NOMO-1 treated with DMSO at 0.1 percent for 48 hours (cell line): Measurements from ENCODE around the gene CNNM1.

Source experiments
- DNase-seq: peaks from one replicate; lab custom pipeline; 2025; ENCODE audit not compliant: unreplicated experiment; lab: John Stamatoyannopoulos, UW

The CNNM1 gene

DNA sequence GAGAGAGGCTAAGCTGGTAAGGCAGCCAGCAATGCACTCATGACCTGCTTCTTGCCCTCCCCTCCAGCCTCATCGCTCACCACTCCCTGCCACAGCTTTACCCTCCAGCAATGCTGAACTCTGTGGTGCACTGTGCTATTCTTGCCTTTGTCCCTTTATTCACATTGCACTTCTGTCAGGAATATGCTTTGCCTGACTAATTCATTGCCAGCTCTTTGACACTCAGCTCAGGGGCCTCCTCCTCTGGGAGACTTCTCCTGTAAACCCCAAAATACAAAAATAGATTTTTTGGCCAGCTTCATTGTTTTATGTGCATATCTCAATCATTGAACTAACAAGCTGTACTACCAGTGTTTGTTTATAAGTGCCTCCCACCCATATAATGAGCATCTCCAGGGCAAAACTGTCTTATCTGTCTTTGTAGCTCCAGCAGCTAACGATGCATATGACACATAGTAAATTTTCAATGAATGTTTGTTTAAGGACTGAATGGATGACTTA lies 8.2 kb downstream of the CNNM1 start:
- no peak for DNase-seq

DNA sequence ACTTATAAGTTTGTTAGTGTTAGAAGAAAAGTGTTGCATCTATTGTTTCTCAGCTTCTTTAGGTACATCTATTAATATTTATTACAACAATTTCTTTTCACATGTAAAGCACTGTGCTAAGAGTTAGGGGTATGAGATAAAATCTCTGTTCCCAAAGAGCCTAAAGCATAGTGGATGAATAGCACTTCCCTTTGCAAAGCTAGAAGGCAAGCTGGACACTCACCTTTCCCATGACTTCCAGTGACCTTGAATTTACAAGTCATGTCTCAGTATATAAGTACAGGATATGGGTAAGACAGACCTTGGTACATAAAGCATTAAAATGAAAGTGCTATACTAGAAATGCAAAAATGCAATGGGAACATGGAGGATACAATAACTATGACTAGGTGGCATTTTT lies 8.7 kb downstream of the CNNM1 start:
- DNase-seq: no peak

DNA sequence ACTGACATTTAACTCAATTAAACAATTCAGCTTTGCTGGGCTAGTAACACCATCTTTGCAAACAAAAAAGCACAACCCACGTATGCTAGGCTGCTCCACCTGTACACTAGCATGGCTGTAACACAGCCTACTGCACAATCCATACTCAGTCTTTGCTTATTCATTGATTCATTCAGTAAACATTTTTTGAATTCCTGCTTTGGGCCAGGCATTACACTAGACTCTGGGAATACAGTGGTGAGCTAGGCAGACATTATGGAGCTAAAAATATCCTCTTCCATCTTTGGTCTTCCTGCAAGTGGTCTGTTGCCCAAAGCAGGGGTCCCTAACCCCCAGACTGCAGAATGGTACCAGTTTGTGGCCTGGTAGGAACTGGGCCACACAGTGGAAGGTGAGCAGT lies 9.9 kb downstream of the CNNM1 start:
- DNase-seq: no peak

DNA sequence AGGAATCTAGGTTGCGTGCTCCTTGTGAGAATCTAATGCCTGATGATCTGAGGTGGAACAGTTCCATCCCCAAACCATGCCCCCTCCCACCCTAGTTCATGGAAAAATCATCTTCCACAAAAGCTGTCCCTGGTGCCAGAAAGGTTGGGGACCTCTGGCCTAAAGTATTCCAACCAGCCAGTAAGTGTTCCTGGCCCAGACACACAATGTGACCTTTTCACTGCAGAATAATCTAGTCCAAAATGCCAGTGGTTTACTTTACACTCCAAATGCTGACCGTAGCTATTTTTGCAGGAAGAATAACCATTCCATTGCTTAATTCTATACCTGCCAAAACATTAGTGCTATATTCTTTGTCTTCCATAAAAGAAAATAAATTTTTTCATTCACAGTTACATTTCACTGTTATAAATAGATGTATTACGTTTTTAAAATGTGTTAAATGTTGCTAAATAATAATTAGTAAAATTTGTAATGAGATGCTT lies 10.4 kb downstream of the CNNM1 start:
- DNase-seq: no peak

DNA sequence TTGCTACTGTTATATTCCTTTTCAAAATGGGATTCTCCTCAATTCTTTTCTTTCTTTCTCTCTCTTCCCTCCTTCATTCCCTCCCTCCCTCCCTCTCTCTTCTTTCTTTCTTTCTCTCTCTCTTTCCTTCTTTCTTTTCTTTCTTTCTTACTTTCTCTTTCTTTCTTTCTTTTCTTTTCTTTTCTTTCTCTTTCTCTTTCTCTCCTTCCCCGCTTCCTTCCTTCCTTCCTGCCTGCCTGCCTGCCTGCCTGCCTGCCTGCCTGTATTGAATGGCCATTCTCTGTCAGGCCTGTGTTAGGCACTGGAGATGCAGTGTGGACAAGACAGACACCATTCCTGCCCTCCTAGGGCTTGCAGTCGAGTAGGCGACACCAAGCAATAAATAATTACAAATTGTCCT lies 11.5 kb downstream of the CNNM1 start:
- no peak for DNase-seq

DNA sequence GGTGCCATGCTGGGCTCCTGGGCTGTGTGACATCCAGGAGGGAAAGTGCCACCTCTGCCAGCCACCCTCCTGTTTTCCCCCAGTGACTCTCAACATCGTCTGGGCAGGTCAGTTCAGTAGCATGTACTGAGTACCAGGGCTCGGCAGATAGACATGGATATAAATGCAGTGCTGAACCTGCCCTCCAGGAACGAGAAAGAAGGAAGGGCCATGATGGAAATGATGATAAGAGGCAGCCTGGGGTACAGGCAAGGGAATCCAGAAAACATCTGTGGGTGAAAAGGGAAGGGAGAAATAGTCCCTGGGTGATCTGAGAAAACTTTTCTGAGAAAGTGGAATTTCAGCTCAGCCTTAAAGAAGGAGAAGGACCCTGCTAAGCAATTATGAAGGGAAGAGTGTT lies 12.1 kb downstream of the CNNM1 start:
- DNase-seq: no peak

DNA sequence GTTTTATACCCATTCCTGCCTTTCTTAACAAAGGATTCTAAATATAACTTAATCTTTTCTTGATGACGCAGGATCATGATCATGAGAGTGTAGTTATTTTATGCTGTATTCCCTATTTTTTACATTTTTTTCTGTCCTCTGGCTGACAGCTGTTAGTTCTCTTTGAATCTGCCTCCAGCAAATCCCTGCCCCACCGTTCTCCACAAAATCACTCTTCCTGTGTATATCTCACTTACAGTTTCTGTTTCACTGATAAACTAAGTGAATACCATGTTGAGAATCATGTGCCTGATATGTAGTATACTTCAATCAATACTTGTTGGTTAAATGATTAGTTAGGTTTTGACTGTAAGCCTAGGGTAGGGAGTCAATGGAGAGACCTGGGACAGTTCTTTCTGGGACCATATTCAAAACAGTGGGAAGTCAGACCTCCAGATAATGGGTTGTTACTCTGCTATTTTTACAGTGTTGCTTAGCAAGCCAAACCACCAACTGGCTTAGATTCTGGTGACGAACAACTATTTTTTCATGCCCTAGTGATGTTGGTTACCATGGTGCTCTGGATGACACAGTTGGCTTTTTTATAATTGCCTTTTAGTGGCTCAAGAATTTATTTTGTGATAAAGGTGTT lies 12.8 kb downstream of the CNNM1 start:
- DNase-seq: no peak

DNA sequence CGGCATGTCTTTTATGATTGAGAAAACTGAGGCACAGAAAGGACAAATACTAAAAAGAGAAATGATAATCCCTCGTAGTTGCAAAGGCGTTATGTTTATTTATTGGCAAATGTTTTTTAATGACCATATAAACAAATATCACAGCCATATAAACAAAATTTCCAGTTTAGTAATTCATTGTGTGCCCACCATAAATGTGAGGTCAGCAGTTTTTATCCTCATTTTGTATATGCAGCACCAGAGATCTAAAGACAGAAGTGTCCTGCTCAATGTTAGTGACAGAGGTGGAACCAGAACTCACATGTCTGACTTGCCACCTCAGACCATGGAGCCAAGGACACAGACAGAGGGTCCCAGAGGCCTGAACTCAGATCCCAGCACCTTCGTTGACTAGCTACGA lies 14.1 kb downstream of the CNNM1 start:
- no peak for DNase-seq

DNA sequence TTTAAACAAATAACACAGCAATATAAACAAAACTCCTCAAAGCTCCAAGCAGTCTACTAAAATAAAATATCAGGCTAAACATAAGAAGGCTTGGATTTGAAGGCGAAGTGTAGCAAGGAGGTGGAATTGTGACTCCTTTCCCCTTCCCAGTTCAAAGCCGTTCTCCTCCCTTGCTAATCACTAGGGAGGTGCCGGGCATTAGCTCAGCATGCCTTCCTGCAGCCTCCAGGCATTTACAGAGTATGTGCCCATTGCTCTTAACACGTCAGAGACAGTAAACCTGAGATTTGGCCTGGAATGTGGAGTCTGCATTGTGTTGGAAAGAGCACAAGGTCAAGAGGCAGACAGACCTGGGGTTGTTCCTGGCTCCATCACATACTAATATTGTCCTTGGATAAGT lies 15.6 kb downstream of the CNNM1 start:
- DNase-seq: no peak

DNA sequence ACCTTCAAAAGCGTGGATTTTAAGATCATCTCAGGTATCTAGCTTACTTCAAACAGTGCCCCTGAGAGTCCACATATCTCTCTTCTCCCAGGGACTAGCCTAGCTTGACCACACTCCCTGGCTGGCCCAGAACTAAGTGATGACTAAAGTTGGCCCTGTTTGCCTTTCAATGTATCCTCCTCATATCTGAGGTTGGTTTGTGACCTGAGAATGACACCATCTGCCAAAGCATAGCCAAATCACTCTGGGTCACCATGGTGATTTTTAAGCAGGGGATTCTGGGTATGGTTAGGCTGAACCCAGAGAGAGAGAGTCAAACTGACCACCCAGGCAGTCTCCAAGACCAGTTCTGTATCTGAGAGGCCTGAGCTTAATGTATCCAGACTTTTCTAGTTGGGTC lies 16.2 kb downstream of the CNNM1 start:
- no peak for DNase-seq

DNA sequence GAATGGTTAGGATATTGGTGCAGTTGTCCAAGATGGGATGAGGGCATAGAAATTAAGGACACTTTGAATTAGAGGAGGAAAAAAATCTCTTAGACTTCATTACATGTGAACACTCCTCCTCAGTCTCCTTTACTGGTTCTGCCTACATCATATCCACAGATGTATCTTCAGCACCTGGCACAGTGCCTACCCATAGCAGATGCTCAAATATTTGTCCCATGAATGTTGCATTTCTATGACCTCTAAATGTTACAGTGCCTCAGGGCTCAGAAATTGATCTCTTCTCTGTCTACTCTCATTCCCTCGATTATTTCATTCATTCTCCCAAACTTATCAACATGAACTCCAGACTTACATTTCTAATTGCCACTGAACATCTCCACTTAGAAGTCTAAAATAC lies 17.1 kb downstream of the CNNM1 start:
- no peak for DNase-seq

DNA sequence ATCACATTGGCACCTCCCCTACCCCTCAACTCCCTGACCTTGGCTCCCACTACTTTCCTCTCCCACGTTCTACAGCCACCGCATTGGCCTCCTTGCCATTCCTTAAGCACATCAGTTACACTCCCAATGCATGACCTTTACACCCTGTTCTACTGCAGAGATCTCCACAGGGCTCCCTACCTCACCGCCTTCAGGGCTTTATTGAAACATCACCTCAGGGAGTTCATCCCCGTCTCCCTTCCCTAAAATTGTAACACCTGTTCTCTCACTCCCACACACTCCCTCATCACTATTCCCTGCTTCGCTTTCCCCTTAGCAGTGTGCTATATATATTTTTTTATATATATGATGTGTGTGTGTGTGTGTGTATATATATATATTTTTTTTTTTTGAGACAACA lies 18.5 kb downstream of the CNNM1 start:
- DNase-seq: no peak

DNA sequence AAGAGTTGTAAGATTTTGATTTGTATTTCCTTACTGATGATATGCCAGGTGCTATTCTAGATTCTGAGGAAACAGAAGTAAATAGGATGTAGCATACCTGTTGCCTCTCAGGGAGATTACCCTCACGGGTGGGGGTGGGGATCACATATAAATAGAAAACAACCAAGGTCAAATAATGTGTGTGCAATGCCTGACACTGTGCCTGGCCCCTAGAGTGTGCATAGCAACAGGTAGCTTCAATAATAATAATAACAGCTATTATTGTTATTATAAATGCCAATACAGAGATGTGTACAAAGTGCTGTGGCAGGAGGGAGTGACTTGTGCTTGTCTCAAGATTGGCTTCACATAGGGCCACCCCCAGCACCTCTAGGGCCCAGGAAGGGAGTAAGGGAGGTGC lies 24.0 kb downstream of the CNNM1 start:
- no peak for DNase-seq

DNA sequence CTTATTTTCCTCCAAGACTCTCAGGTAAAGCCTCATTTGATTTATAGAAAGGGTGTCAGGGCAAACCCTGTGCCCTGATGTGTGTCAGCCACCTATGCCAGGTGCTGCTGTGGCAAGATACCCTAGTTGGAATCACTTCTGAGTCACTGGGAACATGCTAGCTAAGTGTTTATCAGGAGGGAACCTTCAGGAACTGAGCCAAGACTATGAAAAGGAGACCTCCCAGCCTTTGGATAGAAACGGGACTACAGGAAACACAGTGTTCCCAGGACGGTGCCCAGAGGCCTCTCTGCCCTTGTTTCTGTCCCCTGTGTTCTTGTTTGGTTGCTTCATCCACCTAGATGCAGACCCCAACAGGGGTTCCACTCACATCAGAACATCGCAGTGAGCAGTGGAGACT lies 28.5 kb downstream of the CNNM1 start:
- no peak for DNase-seq

DNA sequence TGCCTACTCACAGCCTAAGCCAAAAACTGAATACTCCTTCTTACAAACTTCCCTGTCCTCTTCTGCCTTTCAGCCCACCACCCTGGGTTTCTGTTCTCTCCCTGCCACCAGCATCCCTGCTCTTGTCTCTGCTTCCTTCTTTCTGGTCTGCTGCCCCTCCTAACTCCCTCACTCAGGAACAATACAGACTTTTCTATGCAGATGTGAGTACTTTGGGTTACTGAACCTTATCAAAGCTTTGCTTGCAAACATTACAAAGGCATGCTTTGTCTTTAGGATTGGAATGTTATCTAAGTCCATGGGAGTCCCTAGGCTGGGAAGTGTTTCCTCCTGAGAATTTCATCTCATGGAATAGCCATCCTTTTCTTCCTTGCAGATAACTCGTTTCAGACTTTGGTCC lies 28.9 kb downstream of the CNNM1 start:
- no peak for DNase-seq

DNA sequence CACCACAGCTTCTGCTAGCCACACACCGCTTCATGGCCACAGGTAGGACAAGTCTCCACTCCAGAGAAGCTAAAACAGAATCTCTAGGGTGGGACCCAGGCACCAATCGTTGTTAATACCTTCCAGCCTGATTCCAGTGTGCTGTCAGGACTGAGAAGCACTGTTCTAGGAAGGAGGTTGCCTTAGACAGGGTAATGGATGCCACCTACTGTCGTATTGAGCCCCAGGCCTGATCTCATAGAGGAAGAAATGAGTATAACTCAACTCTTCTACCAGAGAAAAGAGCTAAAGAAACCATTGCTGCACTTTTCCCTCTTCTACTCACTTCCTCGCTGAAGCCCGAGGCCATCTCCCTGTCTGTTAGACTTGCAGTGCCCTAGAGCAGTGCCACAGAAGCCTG lies 31.8 kb downstream of the CNNM1 start:
- no peak for DNase-seq

DNA sequence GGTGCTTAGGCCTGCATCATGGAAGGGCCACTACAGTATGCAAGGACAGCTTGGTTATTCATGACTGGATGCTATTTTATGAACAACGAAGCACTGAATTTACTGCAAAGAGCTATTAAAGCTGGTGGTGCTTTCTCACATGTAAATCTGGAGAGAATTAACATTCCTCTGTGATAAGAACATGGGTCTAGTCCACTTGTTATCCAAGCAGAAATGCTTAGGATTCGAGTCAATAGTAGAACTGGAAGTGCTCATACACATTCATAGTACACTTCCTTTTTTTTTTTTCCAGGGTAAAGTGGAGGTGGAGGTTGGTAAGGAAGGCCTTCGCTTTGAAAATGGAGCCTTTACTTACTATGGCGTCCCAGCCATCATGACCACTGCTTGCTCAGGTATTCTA lies 35.0 kb downstream of the CNNM1 start:
- DNase-seq: no peak

DNA sequence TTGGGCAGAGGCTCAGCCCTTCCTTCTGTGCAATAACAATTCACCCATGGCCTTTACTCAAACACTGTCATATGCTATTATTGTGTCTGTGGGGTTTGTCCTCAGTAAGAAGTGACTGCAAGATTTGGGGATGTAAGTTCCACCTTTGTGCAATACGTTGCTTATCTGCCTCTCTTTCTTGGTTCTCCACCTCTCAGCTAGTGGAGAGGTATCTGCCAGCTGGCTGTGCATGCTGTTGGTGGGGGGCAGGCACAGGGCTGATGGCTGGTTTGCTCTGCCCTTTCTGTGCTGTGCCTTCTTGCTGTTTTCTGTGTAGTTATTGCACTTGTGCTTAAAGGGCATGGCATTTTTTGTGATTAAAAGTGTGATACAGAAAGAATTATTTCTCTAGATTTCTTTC lies 36.2 kb downstream of the CNNM1 start:
- no peak for DNase-seq

DNA sequence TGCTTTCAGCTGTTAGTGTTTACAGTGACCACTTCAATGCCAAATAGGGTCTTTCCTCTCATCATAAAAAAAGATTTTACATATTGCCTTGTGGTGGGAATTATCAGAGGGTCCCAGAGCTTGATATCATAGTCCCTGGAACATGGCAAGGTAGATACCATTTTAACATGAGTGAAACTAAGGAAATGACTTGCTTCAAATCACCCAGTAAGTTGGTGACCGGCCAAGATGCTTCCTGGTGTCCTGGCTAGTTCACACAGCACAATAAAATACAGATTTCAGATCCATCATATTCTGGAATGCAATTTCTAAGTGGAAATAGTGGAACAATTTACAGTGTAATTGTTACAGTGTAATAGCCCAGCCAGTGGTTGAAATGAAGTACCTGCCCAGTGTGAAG lies 36.6 kb downstream of the CNNM1 start:
- DNase-seq: no peak

DNA sequence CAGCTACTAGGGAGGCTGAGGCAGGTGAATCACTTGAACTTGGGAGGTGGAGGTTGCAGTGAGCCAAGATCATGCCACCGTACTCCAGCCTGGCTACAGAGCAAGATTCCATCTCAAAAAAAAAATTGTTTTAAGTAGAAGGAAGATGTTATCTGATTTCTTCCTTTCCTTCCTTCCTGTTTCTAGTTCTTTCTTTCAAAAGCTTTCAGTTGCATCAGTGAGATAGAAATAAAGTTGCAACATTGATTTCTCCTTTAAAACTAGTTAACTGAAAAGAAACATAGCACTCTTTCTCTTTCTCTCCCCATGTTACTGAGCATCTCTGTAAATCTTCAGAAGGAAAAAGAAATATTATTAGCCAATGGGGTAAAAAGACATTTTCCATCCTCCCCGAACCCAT lies 37.5 kb downstream of the CNNM1 start:
- no peak for DNase-seq

DNA sequence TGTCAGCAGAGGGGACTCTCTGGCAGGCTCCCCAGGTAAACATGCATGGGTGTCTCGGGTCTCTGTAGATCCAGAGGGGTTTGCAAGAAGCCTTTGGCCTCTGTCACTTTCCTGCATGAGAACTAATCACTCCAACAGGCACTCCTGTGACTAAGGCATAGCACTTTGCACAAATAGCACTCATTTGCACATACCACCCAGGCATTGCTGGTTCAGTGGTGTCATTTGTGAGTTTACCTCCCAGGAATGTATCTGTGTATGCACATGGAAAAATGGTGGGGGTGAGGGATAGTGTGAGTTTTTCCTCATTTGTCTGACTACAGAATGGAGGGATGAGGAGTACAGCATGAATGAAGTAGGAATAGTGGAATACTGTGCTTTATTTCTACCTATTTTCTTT lies 39.5 kb downstream of the CNNM1 start:
- DNase-seq: no peak

DNA sequence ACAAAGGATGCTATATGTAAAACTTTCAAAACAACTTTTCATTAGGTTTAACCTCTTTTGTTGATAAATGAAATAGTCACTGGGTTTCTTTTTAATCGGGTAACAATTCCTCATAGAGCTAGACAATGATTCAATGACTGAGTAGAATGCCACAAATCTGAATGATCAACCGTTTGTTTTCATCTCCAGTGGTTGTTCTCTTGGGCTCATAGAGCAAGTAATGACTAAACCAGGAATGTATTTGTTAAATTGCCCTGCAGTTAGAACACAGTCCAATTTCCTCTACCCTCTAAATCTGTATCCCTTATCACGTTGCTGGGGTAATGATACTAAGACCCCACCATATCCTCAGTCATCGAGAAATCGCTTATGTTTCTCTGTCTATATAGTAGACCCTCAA lies 40.0 kb downstream of the CNNM1 start:
- no peak for DNase-seq

DNA sequence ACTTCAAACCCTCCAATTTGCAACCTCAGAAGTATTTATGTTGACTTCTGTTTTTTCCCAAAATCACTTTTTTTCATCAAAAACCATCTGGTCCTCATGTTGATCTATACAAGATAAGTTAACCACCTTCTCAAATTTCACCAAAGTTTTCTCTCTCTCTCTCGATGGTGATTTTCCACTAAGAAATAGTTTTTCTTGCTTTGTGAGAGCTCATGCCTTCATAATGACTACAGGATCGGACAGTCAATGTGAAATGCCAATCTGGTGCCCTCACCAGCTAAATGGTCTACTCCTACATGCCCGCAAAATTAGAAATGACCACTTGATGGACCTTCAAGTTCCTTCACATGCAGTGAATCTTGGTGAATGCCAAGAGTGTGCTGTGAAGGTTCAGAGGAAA lies 40.4 kb downstream of the CNNM1 start:
- no peak for DNase-seq
